NB4 (cell line): Measurements from ENCODE around the gene ACSL3.

Source experiments
- DNase-seq: peaks from one replicate; pipeline ENCODE4 v3.0.0; 2010; ENCODE audit warnings: low read depth
- H3K4me3 ChIP-seq: one replicate; pipeline ENCODE4 v1.5.1; 2011; ENCODE audit warnings: mild to moderate bottlenecking, low read depth, low read length, moderate library complexity
- CTCF ChIP-seq: IDR thresholded peaks from one replicate; pipeline ENCODE4 v1.5.1; 2012; ENCODE audit warnings: low read depth, low read length
- MAX ChIP-seq: IDR thresholded peaks from 2 replicates; pipeline ENCODE4 v1.6.1; 2011; ENCODE audit warnings: low read depth, low read length
- MYC ChIP-seq: IDR thresholded peaks from 2 replicates; pipeline ENCODE4 v1.6.1; 2011; ENCODE audit warnings: low read depth, low read length
- POLR2A ChIP-seq: IDR thresholded peaks from 2 replicates; pipeline ENCODE4 v1.6.1; 2011; ENCODE audit warnings: mild to moderate bottlenecking; ENCODE audit not compliant: insufficient read length; ENCODE audit errors: extremely low read depth

Gene ACSL3

GRCh38 chr2:222926915-222927314 is 66.1 kb downstream of the ACSL3 start:
- DNase-seq = no peak
- TF ChIP-seq POLR2A (no peak), MYC (no peak), MAX (no peak), CTCF (no peak)
- H3K4me3 ChIP-seq = no peak overlapping the region

- no peak for TF ChIP-seq CTCF
- no peak for TF ChIP-seq MYC
- no peak for TF ChIP-seq MAX
- TF ChIP-seq POLR2A = no peak
Observed at GRCh38 chr2:222927600-222927999, 66.8 kb downstream of the ACSL3 start.

GRCh38 chr2:222928335-222928734 is 67.5 kb downstream of the ACSL3 start:
- no peak for TF ChIP-seq POLR2A
- TF ChIP-seq MAX = no peak
- no peak for TF ChIP-seq MYC
- TF ChIP-seq CTCF = no peak
- no peak overlapping the region for H3K4me3 ChIP-seq
- no peak for DNase-seq

More at GRCh38 chr2:222927600-222927999, 66.8 kb downstream of the ACSL3 start:
- DNase-seq = no peak
- H3K4me3 ChIP-seq = no peak overlapping the region

GRCh38 chr2:222930862-222931261 is 70.0 kb downstream of the ACSL3 start:
- H3K4me3 ChIP-seq = no peak overlapping the region
- TF ChIP-seq CTCF (no peak), MYC (no peak), MAX (no peak), POLR2A (no peak)

GRCh38 chr2:222931659-222932058 is 70.8 kb downstream of the ACSL3 start:
- TF ChIP-seq POLR2A = no peak
- no peak for DNase-seq
- no peak overlapping the region for H3K4me3 ChIP-seq

More at GRCh38 chr2:222930862-222931261, 70.0 kb downstream of the ACSL3 start:
- peak; percentile 9 for DNase-seq

GRCh38 chr2:222933458-222933857 is 72.6 kb downstream of the ACSL3 start:
- DNase-seq = no peak
- TF ChIP-seq POLR2A (no peak), MAX (no peak), MYC (no peak), CTCF (no peak)
- no peak overlapping the region for H3K4me3 ChIP-seq
